Smooth muscle cell (in vitro differentiated cells): ENCODE measurements around the gene SYTL3. TPM values are rescaled to one million over a fixed set of nuclear protein-coding genes. Genes with fewer than 3 reads are reported as not detected.

Experiments
- DNase-seq: peaks from one replicate; lab custom pipeline; 2025; ENCODE audit not compliant: unreplicated experiment; lab: John Stamatoyannopoulos, UW
- H2AFZ ChIP-seq: fragments of 200-600 bp; sonication (generic); 2 replicates; pipeline ENCODE4 v1.6.0; 2016; ENCODE audit warnings: antibody characterized with exemption, low read depth, mild to moderate bottlenecking
- H3F3A ChIP-seq: fragments of 200-600 bp; sonication (generic); 2 replicates; pipeline ENCODE4 v1.6.0; 2017; ENCODE audit warnings: antibody characterized with exemption, low read depth
- H3K27ac ChIP-seq: fragments of 200-600 bp; sonication (generic); 2 replicates; pipeline ENCODE4 v1.5.1; 2016; ENCODE audit warnings: low read depth, mild to moderate bottlenecking
- H3K27me3 ChIP-seq: fragments of 200-600 bp; sonication (generic); 2 replicates; pipeline ENCODE4 v1.6.1; 2016; ENCODE audit warnings: low read depth, mild to moderate bottlenecking
- H3K36me3 ChIP-seq: fragments of 200-600 bp; sonication (generic); 2 replicates; pipeline ENCODE4 v1.5.1; 2016; ENCODE audit warnings: low read depth
- H3K4me1 ChIP-seq: fragments of 200-600 bp; sonication (generic); 2 replicates; pipeline ENCODE4 v1.5.1; 2016; ENCODE audit warnings: low read depth
- H3K4me2 ChIP-seq: fragments of 200-600 bp; sonication (generic); 2 replicates; pipeline ENCODE4 v1.6.0; 2016; ENCODE audit warnings: mild to moderate bottlenecking
- H3K4me3 ChIP-seq: fragments of 200-600 bp; sonication (generic); 2 replicates; pipeline ENCODE4 v1.5.1; 2016; ENCODE audit warnings: mild to moderate bottlenecking
- H3K79me2 ChIP-seq: fragments of 200-600 bp; sonication (generic); 2 replicates; pipeline ENCODE4 v1.6.0; 2016; ENCODE audit warnings: low read depth, mild to moderate bottlenecking
- H3K9ac ChIP-seq: fragments of 200-600 bp; sonication (generic); 2 replicates; pipeline ENCODE4 v1.6.0; 2016; ENCODE audit warnings: low read depth
- H3K9me3 ChIP-seq: fragments of 200-600 bp; sonication (generic); replicated peaks from 2 replicates; pipeline ENCODE4 v1.5.1; 2016; ENCODE audit warnings: low read depth
- H4K20me1 ChIP-seq: fragments of 200-600 bp; sonication (generic); 2 replicates; pipeline ENCODE4 v1.6.0; 2016; ENCODE audit warnings: low read depth
- WGBS: methylation state at CpG from one replicate; pipeline ENCODE4 v1.1.7; 2016; ENCODE audit warnings: low lambda C conversion rate; 5-methylcytosine and 5-hydroxymethylcytosine counted together
- polyA plus RNA-seq: library from polyadenylated mRNA; unstranded; fragments of >200 nt; fragmentation: Nextera tagmentation; extraction: Ambion mirVana; gene quantifications from 2 replicates; pipeline ENCODE4 v1.2.1, GENCODE V29; 2016
- total RNA-seq: library from RNA; depleted of rRNA; stranded (reverse); fragments of >200 nt; gene quantifications from 2 replicates; pipeline ENCODE4 v1.2.3, GENCODE V29; 2014
- TF ChIP-seq, protein P1 (sequence below): fragments of 200-600 bp; sonication (generic); IDR thresholded peaks from 2 replicates; pipeline ENCODE4 v1.5.1; 2017; ENCODE audit warnings: borderline replicate concordance, mild to moderate bottlenecking, antibody characterized with exemption; ENCODE audit not compliant: insufficient read depth, poor library complexity, severe bottlenecking

Gene SYTL3
- total and polyA plus RNA-seq, 2 experiments from 2014 or later, result 0.13 to 1.2 TPM

DNA sequence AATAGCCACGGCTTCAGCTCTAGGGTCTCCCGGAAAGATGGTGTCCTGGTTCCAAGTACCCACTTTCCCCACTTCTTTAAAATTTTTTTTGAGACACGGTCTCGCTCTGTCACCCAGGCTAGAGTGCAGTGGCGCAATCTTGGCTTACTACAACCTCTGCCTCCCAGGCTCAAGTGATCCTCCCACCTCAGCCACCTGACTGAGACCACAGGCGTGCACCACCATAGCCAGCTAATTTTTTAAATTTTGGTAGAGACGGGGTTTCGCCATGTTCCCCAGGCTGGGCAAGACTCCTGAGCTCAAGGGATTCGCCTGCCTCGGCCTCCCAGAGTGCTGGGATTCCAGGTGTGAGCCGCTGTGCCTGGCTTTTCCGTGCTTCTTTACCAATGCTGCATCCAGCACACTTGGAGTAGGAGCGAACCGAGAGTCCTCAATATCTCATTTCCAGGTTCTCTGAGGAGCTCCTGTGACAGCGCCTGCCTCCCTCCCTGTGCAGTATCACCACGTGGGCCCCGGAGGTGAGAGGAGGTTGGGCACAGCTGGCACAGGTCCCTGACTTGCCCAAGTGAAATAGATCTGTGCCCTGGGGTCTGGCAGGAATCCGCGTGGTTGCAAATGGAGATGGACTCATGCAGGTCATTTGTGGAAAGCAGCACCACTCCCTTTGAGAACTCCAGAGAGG lies 132.0 kb downstream of the SYTL3 start:
- Histone ChIP-seq H3K9me3 (no peaks in the 10 kb centered on the region), H3K36me3 (no peaks in the 10 kb centered on the region), H3K27me3 (no peaks in the 10 kb centered on the region), H3K4me2 (no peak overlapping the region), H3K27ac (peak overlapping the region; percentile 17), H3K79me2 (no peaks in the 10 kb centered on the region), H3K9ac (no peak overlapping the region), H2AFZ (no peak overlapping the region), H3K4me3 (no peak overlapping the region), H4K20me1 (peaks cover 13% of the 10 kb centered on the region), H3F3A (no peaks in the 10 kb centered on the region), H3K4me1 (no peaks in the 10 kb centered on the region)
- TF ChIP-seq, protein P1, sequence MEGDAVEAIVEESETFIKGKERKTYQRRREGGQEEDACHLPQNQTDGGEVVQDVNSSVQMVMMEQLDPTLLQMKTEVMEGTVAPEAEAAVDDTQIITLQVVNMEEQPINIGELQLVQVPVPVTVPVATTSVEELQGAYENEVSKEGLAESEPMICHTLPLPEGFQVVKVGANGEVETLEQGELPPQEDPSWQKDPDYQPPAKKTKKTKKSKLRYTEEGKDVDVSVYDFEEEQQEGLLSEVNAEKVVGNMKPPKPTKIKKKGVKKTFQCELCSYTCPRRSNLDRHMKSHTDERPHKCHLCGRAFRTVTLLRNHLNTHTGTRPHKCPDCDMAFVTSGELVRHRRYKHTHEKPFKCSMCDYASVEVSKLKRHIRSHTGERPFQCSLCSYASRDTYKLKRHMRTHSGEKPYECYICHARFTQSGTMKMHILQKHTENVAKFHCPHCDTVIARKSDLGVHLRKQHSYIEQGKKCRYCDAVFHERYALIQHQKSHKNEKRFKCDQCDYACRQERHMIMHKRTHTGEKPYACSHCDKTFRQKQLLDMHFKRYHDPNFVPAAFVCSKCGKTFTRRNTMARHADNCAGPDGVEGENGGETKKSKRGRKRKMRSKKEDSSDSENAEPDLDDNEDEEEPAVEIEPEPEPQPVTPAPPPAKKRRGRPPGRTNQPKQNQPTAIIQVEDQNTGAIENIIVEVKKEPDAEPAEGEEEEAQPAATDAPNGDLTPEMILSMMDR, result no peak
- 86% methylated on average over 19 of the region's 19 CpGs for WGBS
- no peak for DNase-seq

DNA sequence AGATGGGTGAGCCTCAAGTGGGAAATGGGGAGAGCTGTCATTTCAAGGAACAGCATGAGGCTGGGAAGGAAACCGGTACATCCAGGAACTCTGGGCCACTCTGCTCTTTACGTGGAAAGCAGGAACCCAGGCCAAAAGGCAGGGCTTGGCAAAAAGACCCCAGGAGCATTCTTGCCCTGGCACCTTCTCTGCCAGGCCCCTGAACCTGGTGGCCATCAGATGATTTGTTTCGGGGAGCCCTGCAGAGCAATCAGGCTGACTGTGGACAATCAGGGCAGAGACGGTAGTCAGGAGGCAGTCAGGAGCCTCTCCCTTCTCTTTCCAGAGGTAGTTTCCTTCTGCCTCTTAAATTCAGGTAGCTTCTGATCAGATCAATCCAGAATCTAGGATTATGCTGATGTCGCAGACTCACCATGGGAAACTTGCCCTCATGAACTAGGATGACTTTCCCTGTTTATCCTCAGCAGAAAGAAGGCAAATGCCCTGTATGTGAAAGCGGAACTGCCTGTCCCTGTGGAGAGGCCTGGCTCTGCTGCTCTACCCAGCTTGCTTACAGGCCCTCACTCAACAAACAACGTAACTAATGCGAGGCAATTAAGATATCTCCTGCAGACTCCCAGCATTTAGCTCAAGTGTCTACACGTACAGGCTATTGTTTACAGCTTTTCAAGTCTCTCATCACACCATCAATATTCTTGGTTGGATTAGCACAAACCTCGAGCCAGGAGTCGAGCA lies 132.7 kb downstream of the SYTL3 start:
- H3K27ac ChIP-seq, result no peak overlapping the region
- H3K4me3 ChIP-seq, result no peak overlapping the region
- 71% methylated on average over 11 of the region's 11 CpGs for WGBS
- H3F3A ChIP-seq, result no peaks in the 10 kb centered on the region
- no peak overlapping the region for H3K9ac ChIP-seq
- no peak overlapping the region for H3K4me2 ChIP-seq
- H2AFZ ChIP-seq, result no peak overlapping the region
- DNase-seq, result no peak
- no peaks in the 10 kb centered on the region for H3K4me1 ChIP-seq
- H4K20me1 ChIP-seq, result peaks cover 6% of the 10 kb centered on the region
- H3K9me3 ChIP-seq, result no peaks in the 10 kb centered on the region
- H3K79me2 ChIP-seq, result no peaks in the 10 kb centered on the region
- TF ChIP-seq, protein P1, result no peak
- no peaks in the 10 kb centered on the region for H3K27me3 ChIP-seq
- no peaks in the 10 kb centered on the region for H3K36me3 ChIP-seq

DNA sequence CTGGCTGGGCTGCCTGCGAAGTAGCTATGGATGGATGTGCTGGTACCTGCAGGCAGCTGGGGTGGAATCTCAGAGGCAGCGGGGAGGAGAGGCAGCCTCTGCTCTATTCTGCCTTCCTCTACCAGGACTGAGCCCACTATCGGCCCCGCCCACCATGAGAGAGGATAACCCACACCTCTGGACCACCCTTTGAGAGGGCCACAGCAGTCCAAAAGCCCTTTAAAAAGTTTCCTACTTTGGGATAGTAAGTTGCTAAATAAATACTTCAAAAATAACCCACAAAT lies 133.3 kb downstream of the SYTL3 start:
- no peak overlapping the region for H3K27ac ChIP-seq
- H3K4me1 ChIP-seq, result no peaks in the 10 kb centered on the region
- H3K9ac ChIP-seq, result no peak overlapping the region
- no peak overlapping the region for H2AFZ ChIP-seq
- TF ChIP-seq, protein P1, result no peak
- H3K9me3 ChIP-seq, result no peaks in the 10 kb centered on the region
- H3K4me3 ChIP-seq, result no peak overlapping the region
- H4K20me1 ChIP-seq, result peaks cover 6% of the 10 kb centered on the region
- DNase-seq, result no peak
- peaks cover 3% of the 10 kb centered on the region for H3K79me2 ChIP-seq
- no peak overlapping the region for H3K4me2 ChIP-seq
- no peaks in the 10 kb centered on the region for H3K36me3 ChIP-seq
- 67% methylated on average over 4 of the region's 4 CpGs for WGBS
- H3K27me3 ChIP-seq, result no peaks in the 10 kb centered on the region
- H3F3A ChIP-seq, result no peaks in the 10 kb centered on the region
